ENCODE results near the gene YIPF1.

DNA sequence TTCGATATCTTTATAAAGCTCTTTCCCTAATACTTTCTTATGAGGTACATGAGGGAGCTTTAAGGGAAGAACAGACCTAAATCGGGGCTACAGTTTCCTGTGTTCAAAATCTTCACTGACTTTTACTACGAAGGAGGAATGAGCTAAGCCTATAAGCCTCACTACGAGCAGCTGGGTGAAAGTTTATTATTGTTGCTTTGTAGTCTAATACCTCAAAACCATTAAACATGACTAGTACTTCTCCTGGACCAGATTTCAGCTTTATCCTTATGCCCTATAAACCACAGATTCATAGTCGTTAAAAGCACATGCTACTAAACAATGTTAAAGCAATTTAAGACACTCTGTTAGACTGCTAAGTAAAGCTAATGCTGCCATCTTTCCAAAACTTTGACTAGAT, 81.7 kb downstream of the YIPF1 start:
- TF ChIP-seq, protein P1, sequence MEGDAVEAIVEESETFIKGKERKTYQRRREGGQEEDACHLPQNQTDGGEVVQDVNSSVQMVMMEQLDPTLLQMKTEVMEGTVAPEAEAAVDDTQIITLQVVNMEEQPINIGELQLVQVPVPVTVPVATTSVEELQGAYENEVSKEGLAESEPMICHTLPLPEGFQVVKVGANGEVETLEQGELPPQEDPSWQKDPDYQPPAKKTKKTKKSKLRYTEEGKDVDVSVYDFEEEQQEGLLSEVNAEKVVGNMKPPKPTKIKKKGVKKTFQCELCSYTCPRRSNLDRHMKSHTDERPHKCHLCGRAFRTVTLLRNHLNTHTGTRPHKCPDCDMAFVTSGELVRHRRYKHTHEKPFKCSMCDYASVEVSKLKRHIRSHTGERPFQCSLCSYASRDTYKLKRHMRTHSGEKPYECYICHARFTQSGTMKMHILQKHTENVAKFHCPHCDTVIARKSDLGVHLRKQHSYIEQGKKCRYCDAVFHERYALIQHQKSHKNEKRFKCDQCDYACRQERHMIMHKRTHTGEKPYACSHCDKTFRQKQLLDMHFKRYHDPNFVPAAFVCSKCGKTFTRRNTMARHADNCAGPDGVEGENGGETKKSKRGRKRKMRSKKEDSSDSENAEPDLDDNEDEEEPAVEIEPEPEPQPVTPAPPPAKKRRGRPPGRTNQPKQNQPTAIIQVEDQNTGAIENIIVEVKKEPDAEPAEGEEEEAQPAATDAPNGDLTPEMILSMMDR (IDR thresholded peaks at IDR 0.05): no peak
- TF ChIP-seq POLR2A (IDR thresholded peaks at IDR 0.05) (no peak), POLR2AphosphoS5 (IDR thresholded peaks at IDR 0.05) (no peak)
